ENCODE results near the gene SLC12A2. TPM values are rescaled to one million over a fixed set of nuclear protein-coding genes. Genes with fewer than 3 reads are reported as not detected.

SLC12A2 gene
- total RNA-seq, 1 donor from 2014 or later: 77.8 TPM

DNA sequence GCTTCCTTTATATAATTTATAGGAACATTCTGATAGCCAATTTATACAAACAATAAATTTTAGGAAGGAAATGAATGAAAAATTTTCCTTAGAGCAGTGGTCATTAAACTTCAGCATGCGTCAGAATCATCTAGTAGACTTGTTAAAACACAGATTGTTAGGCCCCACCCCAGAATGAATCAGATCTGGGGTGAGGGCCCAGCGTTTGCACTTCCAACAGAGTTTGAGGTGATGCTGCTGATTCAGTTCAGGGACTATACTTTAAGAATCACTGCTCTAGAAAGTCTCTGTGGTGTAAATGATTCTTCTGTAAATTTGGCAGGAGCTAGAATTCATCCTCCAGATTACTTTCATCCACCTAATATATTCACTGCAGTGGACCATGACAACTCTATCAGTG is 80.4 kb downstream of the SLC12A2 start:
- no peak for TF ChIP-seq CTCF (conservative IDR thresholded peaks at IDR 0.05)
- no peak overlapping the region for H3K4me3 Mint-ChIP-seq
- no peak overlapping the region for H3K27ac Mint-ChIP-seq
- H3K27me3 Mint-ChIP-seq: no peaks in the 10 kb centered on the region
- H3K4me1 Mint-ChIP-seq (ENCODE audit: unreplicated experiment): no peaks in the 10 kb centered on the region
- H3K9me3 Mint-ChIP-seq: no peaks in the 10 kb centered on the region
- no peak for DNase-seq (ENCODE audit: extremely low spot score, unreplicated experiment)
- H3K36me3 Mint-ChIP-seq: peaks cover 38% of the 10 kb centered on the region

DNA sequence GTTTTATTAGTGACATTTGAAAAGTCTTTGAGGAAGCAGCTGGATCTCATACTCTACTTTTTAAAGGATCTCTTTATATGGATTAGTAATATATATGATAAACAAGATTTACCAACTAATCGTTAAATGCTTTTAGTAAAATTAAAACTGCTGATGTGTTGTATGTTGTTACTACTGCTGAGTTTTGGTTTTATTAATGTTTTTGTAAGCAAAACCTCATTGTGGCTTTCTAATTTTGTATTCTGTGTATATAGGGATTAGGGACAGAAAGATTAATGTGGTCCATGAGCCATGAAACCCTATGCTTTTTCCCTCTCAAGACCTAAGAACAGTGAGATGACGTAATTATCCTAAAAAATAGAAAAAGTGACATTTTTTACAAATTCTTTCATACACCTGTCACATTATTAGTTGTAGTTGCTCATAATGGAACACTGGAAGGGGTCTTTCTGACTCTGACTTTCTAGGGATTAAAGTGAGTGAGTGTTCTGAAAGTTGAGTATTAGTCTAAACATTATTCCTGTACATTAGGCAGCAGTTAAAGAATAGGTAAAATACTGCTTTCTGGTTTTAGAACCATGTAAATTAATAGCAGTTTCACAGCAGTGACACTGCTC is 85.9 kb downstream of the SLC12A2 start:
- no peak for DNase-seq (ENCODE audit: extremely low spot score, unreplicated experiment)
- H3K36me3 Mint-ChIP-seq: peaks cover 17% of the 10 kb centered on the region
- H3K27ac Mint-ChIP-seq: no peak overlapping the region
- no peak for TF ChIP-seq CTCF (conservative IDR thresholded peaks at IDR 0.05)
- no peaks in the 10 kb centered on the region for H3K4me1 Mint-ChIP-seq (ENCODE audit: unreplicated experiment)
- H3K27me3 Mint-ChIP-seq: no peaks in the 10 kb centered on the region
- H3K4me3 Mint-ChIP-seq: no peak overlapping the region
- no peaks in the 10 kb centered on the region for H3K9me3 Mint-ChIP-seq

DNA sequence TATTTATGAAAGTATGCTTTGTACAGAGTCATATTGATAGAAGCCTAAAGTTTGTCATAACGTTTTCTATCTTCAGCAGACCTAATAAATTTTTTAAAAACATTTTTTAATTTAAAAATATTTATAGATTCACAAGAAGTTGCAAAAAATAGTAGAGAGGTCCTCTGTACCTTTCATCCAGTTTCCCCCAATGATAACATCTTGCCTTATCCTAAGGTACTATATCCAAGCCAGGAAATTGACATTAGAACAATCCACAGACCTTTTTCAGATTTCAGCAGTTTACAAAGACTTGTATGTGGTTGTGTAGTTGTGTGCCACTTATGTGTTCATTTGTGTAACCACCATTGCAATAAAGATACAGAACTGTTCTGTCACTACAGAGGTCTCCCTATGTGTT is 88.5 kb downstream of the SLC12A2 start:
- H3K4me1 Mint-ChIP-seq (ENCODE audit: unreplicated experiment): no peaks in the 10 kb centered on the region

DNA sequence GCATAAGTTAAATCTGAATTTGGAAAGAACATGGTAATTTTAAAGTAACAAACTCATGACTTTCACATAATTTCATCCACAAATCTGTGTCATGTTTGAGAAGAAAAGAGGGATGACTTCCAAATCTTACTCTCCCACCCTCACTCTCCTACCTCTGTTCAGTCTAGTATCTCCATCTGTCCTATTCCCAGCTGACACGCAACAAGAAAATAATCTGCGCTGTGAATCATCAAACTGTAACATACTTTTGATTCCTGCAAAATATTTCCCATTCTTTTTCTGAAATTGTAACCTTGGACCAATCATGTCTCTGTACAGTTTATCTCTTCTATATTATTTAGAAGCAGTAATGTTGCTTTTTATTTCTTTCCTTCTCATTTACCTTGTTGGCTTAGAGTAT is 91.4 kb downstream of the SLC12A2 start:
- DNase-seq (ENCODE audit: extremely low spot score, unreplicated experiment): no peak
- H3K9me3 Mint-ChIP-seq: no peaks in the 10 kb centered on the region
- H3K36me3 Mint-ChIP-seq: peaks cover 21% of the 10 kb centered on the region
- no peak overlapping the region for H3K4me3 Mint-ChIP-seq
- TF ChIP-seq CTCF (conservative IDR thresholded peaks at IDR 0.05): no peak
- H3K27ac Mint-ChIP-seq: no peak overlapping the region
- no peaks in the 10 kb centered on the region for H3K4me1 Mint-ChIP-seq (ENCODE audit: unreplicated experiment)
- H3K27me3 Mint-ChIP-seq: no peaks in the 10 kb centered on the region

More for the DNA sequence above, 88.5 kb downstream of the SLC12A2 start:
- H3K4me3 Mint-ChIP-seq: no peak overlapping the region
- peaks cover 12% of the 10 kb centered on the region for H3K36me3 Mint-ChIP-seq
- DNase-seq (ENCODE audit: extremely low spot score, unreplicated experiment): no peak
- H3K27ac Mint-ChIP-seq: no peak overlapping the region
- no peaks in the 10 kb centered on the region for H3K9me3 Mint-ChIP-seq
- H3K27me3 Mint-ChIP-seq: no peaks in the 10 kb centered on the region
- TF ChIP-seq CTCF (conservative IDR thresholded peaks at IDR 0.05): no peak

DNA sequence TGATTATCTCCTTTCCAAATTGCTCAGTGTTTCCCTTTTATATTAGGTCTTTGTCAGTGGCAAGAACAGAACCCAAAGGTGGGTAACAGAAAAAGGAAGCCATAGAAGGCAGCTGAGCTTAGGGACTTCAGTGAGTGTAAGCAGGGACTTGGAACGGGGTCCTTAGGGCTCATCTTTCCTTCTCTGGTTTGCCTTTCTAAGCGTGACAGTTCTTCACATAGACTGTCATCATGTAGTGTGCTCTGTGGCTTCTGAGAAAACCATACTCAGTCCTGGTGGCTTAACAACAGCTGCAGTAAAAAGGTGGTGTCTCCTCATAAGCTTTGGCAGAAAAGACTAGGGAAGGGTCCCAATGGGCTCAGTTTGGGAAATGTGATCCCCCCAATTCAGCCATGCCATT is 108.8 kb downstream of the SLC12A2 start:
- TF ChIP-seq CTCF (conservative IDR thresholded peaks at IDR 0.05): no peak
- Mint-ChIP-seq H3K36me3 (peaks cover 20% of the 10 kb centered on the region), H3K27me3 (no peaks in the 10 kb centered on the region), H3K4me1 (ENCODE audit: unreplicated experiment) (peaks cover 3% of the 10 kb centered on the region), H3K27ac (no peak overlapping the region), H3K9me3 (peaks cover 4% of the 10 kb centered on the region), H3K4me3 (no peak overlapping the region)
- no peak for DNase-seq (ENCODE audit: extremely low spot score, unreplicated experiment)
